Central memory CD8-positive, alpha-beta T cell (primary cell): ENCODE measurements around the gene SCYGR2.
"Not testable (repeated sequence)": the region's sequence is repeated elsewhere in the genome, so short reads cannot be mapped to it uniquely, and the experiment has no call there.

Experiments used
- ATAC-seq: fragments of 150-1000 bp; cut with Tn5 transposase; replicated peaks from 2 replicates; pipeline ENCODE4 v1.10.0; 2022; ENCODE audit warnings: mild to moderate bottlenecking, moderate FRiP score, moderate number of reproducible peaks; ENCODE audit not compliant: poor library complexity, severe bottlenecking; ENCODE audit errors: extremely low read depth
- DNase-seq, 2 donors: peaks; one replicate each; pipeline ENCODE4 v3.0.0; 2021; ENCODE audit warnings: low spot score in 2 of 2
- H3K27ac Mint-ChIP-seq: one replicate; pipeline ENCODE4 v1.8.0; 2022; ENCODE audit warnings: low read depth, mild to moderate bottlenecking, moderate library complexity, mixed read lengths
- H3K27me3 Mint-ChIP-seq: one replicate; pipeline ENCODE4 v1.8.0; 2022; ENCODE audit warnings: mixed read lengths
- H3K36me3 Mint-ChIP-seq: one replicate; pipeline ENCODE4 v1.8.0; 2022; ENCODE audit warnings: mild to moderate bottlenecking, moderate library complexity, mixed read lengths; ENCODE audit not compliant: insufficient read depth
- H3K4me1 Mint-ChIP-seq: one replicate; pipeline ENCODE4 v1.8.0; 2022; ENCODE audit warnings: mixed read lengths
- H3K4me3 Mint-ChIP-seq: one replicate; pipeline ENCODE4 v1.8.0; 2022; ENCODE audit warnings: mild to moderate bottlenecking, moderate library complexity, mixed read lengths
- H3K9me3 Mint-ChIP-seq: one replicate; pipeline ENCODE4 v1.8.0; 2022; ENCODE audit warnings: mixed read lengths

The SCYGR2 gene

GRCh38 chr2:227598835-227599503 lies at the start of gene SCYGR2:
SCYGR2 (plus strand) TSS chr2:227598893; CDS start chr2:227598893, 0 bp downstream.
- ATAC-seq, DNase-seq, H3K4me1 Mint-ChIP-seq, H3K36me3 Mint-ChIP-seq, H3K27ac Mint-ChIP-seq, H3K4me3 Mint-ChIP-seq, H3K9me3 Mint-ChIP-seq: not testable (repeated sequence)
- peaks cover 49% of the 10 kb centered on the region for H3K27me3 Mint-ChIP-seq

- no peak overlapping the region for H3K4me3 Mint-ChIP-seq
Measured at GRCh38 chr2:227551836-227552235, 46.9 kb upstream of the SCYGR2 start.

GRCh38 chr2:227562581-227562980 lies 36.1 kb upstream of the SCYGR2 start:
- Mint-ChIP-seq H3K27me3 (no peaks in the 10 kb centered on the region), H3K9me3 (no peaks in the 10 kb centered on the region), H3K27ac (no peak overlapping the region), H3K36me3 (peaks cover 9% of the 10 kb centered on the region), H3K4me3 (no peak overlapping the region), H3K4me1 (no peaks in the 10 kb centered on the region)
- ATAC-seq: no peak
- DNase-seq: no peak

More at GRCh38 chr2:227551836-227552235, 46.9 kb upstream of the SCYGR2 start:
- H3K27me3 Mint-ChIP-seq: no peaks in the 10 kb centered on the region
- H3K4me1 Mint-ChIP-seq: no peaks in the 10 kb centered on the region
- DNase-seq: no peak
- H3K9me3 Mint-ChIP-seq: no peaks in the 10 kb centered on the region
- no peak overlapping the region for H3K27ac Mint-ChIP-seq
- peaks cover 32% of the 10 kb centered on the region for H3K36me3 Mint-ChIP-seq
- no peak for ATAC-seq

- no peak overlapping the region for H3K4me3 Mint-ChIP-seq
- no peaks in the 10 kb centered on the region for H3K9me3 Mint-ChIP-seq
- no peak overlapping the region for H3K27ac Mint-ChIP-seq
- H3K36me3 Mint-ChIP-seq: peaks cover 9% of the 10 kb centered on the region
- DNase-seq (no peak), ATAC-seq (no peak)
- no peaks in the 10 kb centered on the region for H3K4me1 Mint-ChIP-seq
- H3K27me3 Mint-ChIP-seq: no peaks in the 10 kb centered on the region
Measured at GRCh38 chr2:227565080-227565479, 33.6 kb upstream of the SCYGR2 start.

GRCh38 chr2:227566012-227566411 lies 32.7 kb upstream of the SCYGR2 start:
- ATAC-seq (no peak), DNase-seq (no peak)
- no peak overlapping the region for H3K4me3 Mint-ChIP-seq
- H3K27ac Mint-ChIP-seq: peak overlapping the region; percentile 43
- H3K4me1 Mint-ChIP-seq: peaks cover 7% of the 10 kb centered on the region
- H3K36me3 Mint-ChIP-seq: peaks cover 8% of the 10 kb centered on the region
- no peaks in the 10 kb centered on the region for H3K9me3 Mint-ChIP-seq
- no peaks in the 10 kb centered on the region for H3K27me3 Mint-ChIP-seq

GRCh38 chr2:227568852-227569169 lies 29.9 kb upstream of the SCYGR2 start:
- Mint-ChIP-seq H3K9me3 (no peaks in the 10 kb centered on the region), H3K27ac (no peak overlapping the region), H3K4me1 (peaks cover 8% of the 10 kb centered on the region), H3K27me3 (no peaks in the 10 kb centered on the region), H3K4me3 (no peak overlapping the region), H3K36me3 (no peaks in the 10 kb centered on the region)
- ATAC-seq (no peak), DNase-seq (no peak)

DNA sequence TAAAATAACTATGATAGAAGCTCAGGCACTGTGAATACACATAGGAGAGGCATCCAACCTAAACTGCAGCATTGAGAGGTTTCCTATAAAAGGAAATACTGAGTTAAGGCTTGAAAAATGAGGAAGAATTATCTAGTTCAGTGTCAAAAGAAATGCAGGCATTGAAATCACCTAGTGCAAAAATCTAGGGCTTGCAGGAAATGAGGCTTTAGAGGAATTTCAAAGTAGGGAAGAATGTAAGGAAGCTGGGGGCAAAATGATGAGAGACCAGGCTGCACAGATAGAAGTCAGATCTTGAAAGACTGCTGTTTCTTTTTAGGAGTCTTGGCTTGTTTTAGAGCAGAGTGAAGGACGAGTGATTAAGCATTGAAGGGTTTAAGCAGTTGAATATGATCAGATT lies 28.1 kb upstream of the SCYGR2 start:
- Mint-ChIP-seq H3K27ac (no peak overlapping the region), H3K4me1 (peaks cover 8% of the 10 kb centered on the region), H3K36me3 (no peaks in the 10 kb centered on the region), H3K4me3 (no peak overlapping the region), H3K27me3 (no peaks in the 10 kb centered on the region), H3K9me3 (no peaks in the 10 kb centered on the region)
- DNase-seq: no peak
- no peak for ATAC-seq

DNA sequence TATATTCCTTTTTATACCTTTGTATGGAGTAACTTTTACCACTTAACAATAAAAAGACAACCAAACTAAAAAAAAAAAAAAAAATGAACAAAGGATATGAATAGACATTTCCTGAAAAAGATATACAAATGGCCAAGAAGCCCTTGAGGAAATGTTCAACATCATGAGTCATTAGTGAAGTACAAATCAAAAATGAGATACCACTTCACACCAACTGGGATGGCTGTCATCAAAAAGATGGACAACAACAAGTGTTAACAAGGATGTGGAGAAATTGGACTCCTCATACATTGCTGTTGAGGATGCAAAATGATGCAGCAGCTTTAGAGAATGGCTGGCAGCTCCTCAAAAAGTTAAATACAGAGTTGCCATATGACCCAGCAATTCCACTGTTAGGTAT lies 22.6 kb upstream of the SCYGR2 start:
- Mint-ChIP-seq H3K27me3 (peaks cover 47% of the 10 kb centered on the region), H3K36me3 (no peaks in the 10 kb centered on the region), H3K4me1 (no peaks in the 10 kb centered on the region), H3K9me3 (peaks cover under 1% of the 10 kb centered on the region), H3K4me3 (no peak overlapping the region), H3K27ac (no peak overlapping the region)
- DNase-seq (no peak), ATAC-seq (no peak)

GRCh38 chr2:227576812-227577211 lies 21.9 kb upstream of the SCYGR2 start:
- peaks cover 54% of the 10 kb centered on the region for H3K27me3 Mint-ChIP-seq
- H3K36me3 Mint-ChIP-seq: no peaks in the 10 kb centered on the region
- no peak for ATAC-seq
- H3K27ac Mint-ChIP-seq: no peak overlapping the region
- DNase-seq: no peak
- no peak overlapping the region for H3K4me3 Mint-ChIP-seq
- no peaks in the 10 kb centered on the region for H3K4me1 Mint-ChIP-seq
- peaks cover 6% of the 10 kb centered on the region for H3K9me3 Mint-ChIP-seq

GRCh38 chr2:227577555-227577954 lies 21.1 kb upstream of the SCYGR2 start:
- Mint-ChIP-seq H3K4me3 (no peak overlapping the region), H3K27me3 (peaks cover 61% of the 10 kb centered on the region), H3K4me1 (no peaks in the 10 kb centered on the region), H3K9me3 (peaks cover 13% of the 10 kb centered on the region), H3K36me3 (no peaks in the 10 kb centered on the region), H3K27ac (no peak overlapping the region)
- DNase-seq (no peak), ATAC-seq (no peak)

DNA sequence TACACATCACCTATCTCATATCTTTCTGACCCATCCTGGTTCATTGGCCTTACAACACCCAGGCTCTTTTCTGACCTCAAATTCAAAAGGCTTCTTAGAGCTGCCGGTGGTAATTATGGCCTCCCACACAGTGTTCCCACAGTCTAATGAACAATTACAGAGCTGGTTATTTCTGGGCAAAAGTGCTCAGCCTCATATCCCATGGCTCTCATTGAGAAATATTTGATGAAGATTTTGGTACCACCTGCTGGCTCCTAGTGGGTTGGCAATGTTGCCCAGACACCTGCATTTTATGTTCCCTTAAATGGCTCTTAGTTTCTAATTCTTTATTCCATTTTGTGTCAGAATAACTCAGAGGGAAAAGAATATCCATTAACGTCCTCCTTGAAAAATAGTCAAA lies 20.1 kb upstream of the SCYGR2 start:
- Mint-ChIP-seq H3K27ac (no peak overlapping the region), H3K27me3 (peaks cover 72% of the 10 kb centered on the region), H3K36me3 (no peaks in the 10 kb centered on the region), H3K9me3 (peaks cover 20% of the 10 kb centered on the region), H3K4me3 (no peak overlapping the region), H3K4me1 (no peaks in the 10 kb centered on the region)
- ATAC-seq (no peak), DNase-seq (no peak)

- ATAC-seq: no peak
- no peaks in the 10 kb centered on the region for H3K36me3 Mint-ChIP-seq
- no peaks in the 10 kb centered on the region for H3K4me1 Mint-ChIP-seq
- no peak overlapping the region for H3K4me3 Mint-ChIP-seq
- H3K27me3 Mint-ChIP-seq: peaks cover 83% of the 10 kb centered on the region
- no peak for DNase-seq
- H3K9me3 Mint-ChIP-seq: peaks cover 22% of the 10 kb centered on the region
- no peak overlapping the region for H3K27ac Mint-ChIP-seq
Measured at GRCh38 chr2:227579791-227580190, 18.9 kb upstream of the SCYGR2 start.

GRCh38 chr2:227582369-227582768 lies 16.3 kb upstream of the SCYGR2 start:
- DNase-seq (no peak), ATAC-seq (no peak)
- Mint-ChIP-seq H3K27ac (no peak overlapping the region), H3K36me3 (no peaks in the 10 kb centered on the region), H3K27me3 (peaks cover 75% of the 10 kb centered on the region), H3K4me1 (no peaks in the 10 kb centered on the region), H3K9me3 (peaks cover 22% of the 10 kb centered on the region), H3K4me3 (no peak overlapping the region)
